GM21723 (cell line): ENCODE data around the gene NSMF.

ENCODE experiments used
- ATAC-seq: cut with Tn5 transposase; IDR thresholded peaks from one replicate; pipeline ENCODE4 v1.9.1; 2021; ENCODE audit warnings: mild to moderate bottlenecking, moderate library complexity; ENCODE audit not compliant: unreplicated experiment

The NSMF gene

GRCh38 chr9:137459152-137459600 lies at the start of gene NSMF:
Gene NSMF, minus strand, starts transcription at chr9:137459334. Its CDS starts 232 bp downstream, at chr9:137459102.
- peak; percentile 76 for ATAC-seq

GRCh38 chr9:137506702-137507171 lies 47.6 kb upstream of the NSMF start:
- ATAC-seq = no peak

GRCh38 chr9:137506274-137506673 lies 47.1 kb upstream of the NSMF start:
- ATAC-seq = no peak

- no peak for ATAC-seq
Measured at GRCh38 chr9:137505421-137506140, 46.4 kb upstream of the NSMF start.

- ATAC-seq = no peak
Measured at GRCh38 chr9:137504432-137504777, 45.3 kb upstream of the NSMF start.

GRCh38 chr9:137502008-137502911 lies 43.1 kb upstream of the NSMF start:
- no peak for ATAC-seq

- no peak for ATAC-seq
Measured at GRCh38 chr9:137501457-137501856, 42.3 kb upstream of the NSMF start.

GRCh38 chr9:137500666-137501397 lies 41.7 kb upstream of the NSMF start:
- ATAC-seq = no peak

GRCh38 chr9:137499858-137500661 lies 40.9 kb upstream of the NSMF start:
- no peak for ATAC-seq

GRCh38 chr9:137499416-137499815 lies 40.3 kb upstream of the NSMF start:
- ATAC-seq = no peak

- ATAC-seq = no peak
Measured at GRCh38 chr9:137498720-137499150, 39.6 kb upstream of the NSMF start.

- ATAC-seq = no peak
Measured at GRCh38 chr9:137497921-137498719, 39.0 kb upstream of the NSMF start.

- no peak for ATAC-seq
Measured at GRCh38 chr9:137496601-137497375, 37.7 kb upstream of the NSMF start.

- ATAC-seq = no peak
Measured at GRCh38 chr9:137494550-137495351, 35.6 kb upstream of the NSMF start.

GRCh38 chr9:137494104-137494544 lies 35.0 kb upstream of the NSMF start:
- ATAC-seq = no peak

- no peak for ATAC-seq
Measured at GRCh38 chr9:137493364-137494103, 34.4 kb upstream of the NSMF start.
